SH-SY5Y (cell line): ENCODE data around the gene FREM1.

Source experiments
- GATA2 ChIP-seq: IDR thresholded peaks from 2 replicates; pipeline ENCODE4 v1.6.1; 2011; ENCODE audit warnings: mild to moderate bottlenecking, low read depth, low read length
- GATA3 ChIP-seq: IDR thresholded peaks from 2 replicates; pipeline ENCODE4 v1.6.1; 2011; ENCODE audit warnings: low read depth, mild to moderate bottlenecking, low read length, moderate library complexity

Gene FREM1

DNA sequence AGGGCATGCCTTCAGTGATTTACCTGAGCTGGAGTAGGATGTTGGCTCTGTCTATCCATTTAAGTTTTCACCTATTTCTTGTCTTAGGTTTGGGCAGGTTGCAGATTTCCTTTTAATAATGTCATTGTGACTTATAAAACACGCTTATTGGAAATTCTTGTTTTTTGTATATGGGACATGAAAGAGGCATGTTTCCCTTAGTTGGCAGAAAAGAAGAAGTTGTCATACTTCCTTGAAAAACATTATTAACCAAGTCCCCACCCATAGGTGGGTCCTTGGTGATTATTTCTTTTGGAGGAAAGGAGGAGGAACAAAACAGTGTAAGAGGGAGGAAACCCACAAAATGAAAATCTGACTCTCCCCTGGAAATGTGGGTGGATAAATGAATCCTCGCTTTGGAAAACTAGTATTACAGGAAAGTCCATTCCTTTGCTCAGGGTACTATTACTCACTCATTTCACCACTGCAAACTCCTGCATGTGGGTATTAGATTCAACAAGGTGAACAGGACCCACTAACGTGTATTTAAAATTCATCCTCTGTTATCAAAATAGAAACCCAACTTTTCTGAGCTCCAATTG is 197.0 kb downstream of the FREM1 start:
- TF ChIP-seq GATA3: no peak
- TF ChIP-seq GATA2: no peak

GRCh38 chr9:14710804-14711203 is 199.4 kb downstream of the FREM1 start:
- TF ChIP-seq GATA2 (no peak), GATA3 (no peak)

GRCh38 chr9:14706530-14707140 is 203.6 kb downstream of the FREM1 start:
- no peak for TF ChIP-seq GATA2

DNA sequence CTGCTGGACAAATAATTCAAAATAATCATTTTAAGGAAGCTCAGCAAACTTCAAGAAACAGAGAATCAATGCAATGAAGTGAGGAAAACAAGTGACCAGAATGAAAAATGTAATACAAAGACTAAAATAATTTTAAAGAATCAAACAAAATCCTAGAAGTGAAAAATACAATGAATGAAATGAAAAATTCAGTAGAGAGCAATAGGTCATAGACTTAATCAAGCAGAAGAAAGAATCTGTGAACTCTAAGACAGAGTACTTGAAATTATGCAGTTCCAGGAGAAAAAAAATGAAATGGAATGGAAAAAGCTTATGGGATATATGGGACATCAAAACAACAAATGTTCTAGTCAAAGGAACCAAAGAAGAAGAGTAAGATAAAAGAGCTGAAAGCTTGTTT is 205.1 kb downstream of the FREM1 start:
- no peak for TF ChIP-seq GATA2
- TF ChIP-seq GATA3: no peak

DNA sequence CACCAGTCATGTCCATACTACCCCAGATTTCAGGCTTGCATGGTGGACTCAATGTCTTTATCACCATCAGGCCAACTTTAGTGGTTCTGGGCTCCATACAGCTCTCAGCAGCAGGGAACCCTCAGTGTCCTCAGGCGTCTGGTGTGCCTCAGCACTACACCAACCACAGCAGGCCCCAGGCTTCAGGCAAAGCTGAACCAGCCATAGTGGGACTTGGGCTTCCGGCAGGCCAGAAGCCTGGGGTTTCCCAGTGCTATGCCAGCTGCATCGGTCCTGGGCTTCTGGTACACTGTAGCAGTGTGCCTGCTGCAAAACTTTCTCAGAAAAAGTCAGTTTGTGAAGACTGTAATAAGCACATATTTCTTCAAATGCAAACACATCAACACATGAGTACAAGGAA is 205.9 kb downstream of the FREM1 start:
- no peak for TF ChIP-seq GATA3
- no peak for TF ChIP-seq GATA2

- no peak for TF ChIP-seq GATA3
- no peak for TF ChIP-seq GATA2
Observed at GRCh38 chr9:14702200-14702720, 208.0 kb downstream of the FREM1 start.

DNA sequence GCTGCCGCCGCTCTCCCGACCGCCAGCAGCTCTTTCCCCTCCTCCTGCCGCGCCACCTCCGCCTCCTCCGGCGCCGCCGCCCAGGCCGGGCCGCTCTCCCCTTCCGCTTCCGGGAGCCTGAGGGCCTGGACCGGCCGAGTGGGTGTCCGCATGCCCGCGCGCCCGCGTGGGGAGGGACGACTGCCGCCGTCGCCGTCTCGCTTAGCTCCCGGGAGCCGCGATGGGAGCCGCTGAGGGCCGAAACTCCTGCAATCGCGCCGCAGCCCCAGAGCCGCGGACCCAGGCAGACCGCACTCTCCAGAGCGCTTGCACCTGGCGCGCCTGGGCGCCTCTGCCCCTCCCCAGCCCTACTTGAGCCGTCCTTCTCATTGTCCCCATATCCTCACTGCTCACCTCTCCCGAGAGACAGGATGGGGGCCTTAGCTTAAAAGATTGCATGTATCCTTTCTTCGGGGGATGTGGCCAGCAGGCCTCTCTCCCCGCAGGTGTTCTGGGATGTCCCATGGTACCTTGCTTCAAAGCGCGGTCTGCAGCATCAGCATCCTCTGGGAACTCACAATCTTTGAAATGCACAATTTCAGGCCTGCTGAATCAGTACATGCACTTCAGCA is 216.9 kb downstream of the FREM1 start, which contains the start of gene ZDHHC21:
Gene ZDHHC21 (minus strand): TSS at position 182 of the 611 bp plus-strand sequence. CDS start 19,092 bp downstream, outside the sequence.
- no peak for TF ChIP-seq GATA3
- TF ChIP-seq GATA2: no peak

GRCh38 chr9:14692470-14693250 is 217.6 kb downstream of the FREM1 start:
- TF ChIP-seq GATA2: no peak
- no peak for TF ChIP-seq GATA3

DNA sequence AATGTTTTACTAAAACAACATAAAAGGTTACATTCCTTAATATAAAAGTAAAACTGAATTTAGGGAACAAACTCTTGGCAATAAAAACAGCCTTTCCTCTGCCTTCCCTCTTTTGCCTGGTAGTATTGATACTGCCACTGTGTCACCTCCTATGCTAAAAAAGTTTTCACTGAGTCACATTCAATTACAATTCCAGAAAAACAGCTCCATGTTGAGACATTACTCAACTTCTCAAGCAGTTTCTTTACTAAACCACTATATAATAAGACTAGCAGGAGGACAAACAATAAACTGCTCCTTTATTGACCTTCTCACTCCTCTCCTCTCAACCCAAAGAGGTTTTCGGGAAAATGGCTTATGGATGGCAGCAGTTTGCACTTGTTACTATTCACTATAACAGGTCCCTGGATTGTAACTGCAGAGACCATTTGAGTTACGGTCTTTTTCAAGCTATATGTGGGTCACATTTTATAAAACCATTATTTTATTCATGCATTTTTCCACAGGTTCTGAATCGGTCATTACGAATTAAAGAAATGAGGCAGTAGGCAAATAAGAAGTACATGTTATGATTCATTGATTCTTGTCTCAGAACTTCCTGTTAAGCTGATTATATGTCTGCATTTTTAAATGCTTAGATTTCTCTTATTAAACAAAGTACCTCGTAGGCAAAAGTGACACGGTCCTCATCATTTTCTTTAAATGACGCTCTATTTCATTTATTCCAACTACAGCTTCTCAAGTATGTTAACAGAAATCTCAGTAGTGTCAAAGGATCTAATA is 219.1 kb downstream of the FREM1 start:
- TF ChIP-seq GATA3: no peak
- no peak for TF ChIP-seq GATA2

DNA sequence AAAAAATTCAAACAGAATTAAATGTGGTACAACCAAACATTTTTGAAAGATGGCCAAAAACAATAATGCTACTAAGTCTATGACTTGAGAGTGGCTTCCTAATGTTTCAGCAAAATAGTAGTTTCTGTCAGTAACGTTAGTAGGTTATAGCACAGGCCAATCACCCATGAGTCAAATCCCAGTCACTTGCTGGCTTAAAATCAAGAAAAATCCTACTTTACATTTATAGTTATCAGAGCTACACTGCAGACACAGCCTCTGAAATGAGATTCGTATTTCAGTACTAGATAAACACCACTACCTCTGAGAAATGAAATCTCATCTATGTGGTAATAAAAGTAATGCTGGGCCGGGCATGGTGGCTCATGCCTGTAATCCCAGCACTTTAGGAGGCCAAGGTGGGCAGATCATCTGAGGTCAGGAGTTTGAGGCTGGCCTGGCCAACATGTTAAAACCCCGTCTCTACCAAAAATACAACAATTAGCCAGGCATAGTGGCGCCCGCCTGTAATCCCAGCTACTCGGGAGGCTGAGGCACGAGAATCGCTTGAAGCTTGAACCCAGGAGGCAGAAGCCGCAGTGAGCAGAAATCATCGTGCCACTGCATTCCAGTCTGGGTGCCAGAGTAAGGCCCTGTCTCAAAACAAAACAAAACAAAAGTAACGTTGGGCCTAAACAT is 223.0 kb downstream of the FREM1 start:
- TF ChIP-seq GATA3 (no peak), GATA2 (no peak)

DNA sequence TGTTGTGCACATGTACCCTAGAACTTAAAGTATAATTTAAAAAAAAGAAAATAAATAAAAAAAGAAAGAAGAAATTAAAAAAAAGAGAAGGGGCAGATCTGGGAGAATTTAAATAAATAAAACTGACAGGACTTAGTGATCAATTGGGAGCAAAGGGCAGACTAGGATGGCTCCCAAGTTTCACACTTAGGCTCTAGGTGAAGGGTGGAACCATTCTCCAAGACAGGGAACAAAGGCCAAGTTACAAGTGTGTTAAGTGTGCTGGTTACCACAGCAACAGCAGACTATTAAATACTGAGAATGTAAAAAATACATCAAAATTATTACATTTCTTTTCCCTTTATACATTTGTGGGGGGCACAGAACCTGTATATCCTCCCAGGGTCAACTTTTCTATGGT is 224.1 kb downstream of the FREM1 start:
- TF ChIP-seq GATA2 (no peak), GATA3 (no peak)
